ACC112 (cell line): ENCODE data around the gene SLC39A1.
A peak's percentile ranks its signal among the peaks of the same experiment; 100 is the strongest.

Source experiments
- H2AFZ ChIP-seq: fragments of 200-600 bp; sonication (generic); one replicate; pipeline ENCODE4 v1.6.0; 2017; ENCODE audit warnings: antibody characterized with exemption, low read length; ENCODE audit not compliant: unreplicated experiment
- H3K27ac ChIP-seq: fragments of 200-600 bp; sonication (generic); 2 replicates; pipeline ENCODE4 v1.5.1; 2014; ENCODE audit warnings: low read depth, mild to moderate bottlenecking, antibody characterized with exemption, low read length, moderate library complexity
- H3K27me3 ChIP-seq: fragments of 200-600 bp; sonication (generic); 2 replicates; pipeline ENCODE4 v1.6.1; 2014; ENCODE audit warnings: mild to moderate bottlenecking, antibody characterized with exemption, low read length, moderate library complexity, mixed read lengths; ENCODE audit not compliant: insufficient read depth
- H3K36me3 ChIP-seq: fragments of 200-600 bp; sonication (generic); 2 replicates; pipeline ENCODE4 v1.6.1; 2016; ENCODE audit warnings: mild to moderate bottlenecking, antibody characterized with exemption, low read length, moderate library complexity, mixed read lengths; ENCODE audit not compliant: insufficient read depth
- H3K4me1 ChIP-seq: fragments of 200-600 bp; sonication (generic); one replicate; pipeline ENCODE4 v1.6.1; 2016; ENCODE audit warnings: low read length, mixed read lengths; ENCODE audit not compliant: insufficient read depth, unreplicated experiment, control insufficient read depth
- H3K4me3 ChIP-seq: fragments of 200-600 bp; sonication (generic); 2 replicates; pipeline ENCODE4 v1.5.1; 2014; ENCODE audit warnings: mild to moderate bottlenecking, low read depth, low read length
- H3K79me2 ChIP-seq: fragments of 200-600 bp; sonication (generic); one replicate; pipeline ENCODE4 v1.6.0; 2016; ENCODE audit warnings: low read length; ENCODE audit not compliant: control insufficient read depth, unreplicated experiment, insufficient read depth

Gene SLC39A1

DNA sequence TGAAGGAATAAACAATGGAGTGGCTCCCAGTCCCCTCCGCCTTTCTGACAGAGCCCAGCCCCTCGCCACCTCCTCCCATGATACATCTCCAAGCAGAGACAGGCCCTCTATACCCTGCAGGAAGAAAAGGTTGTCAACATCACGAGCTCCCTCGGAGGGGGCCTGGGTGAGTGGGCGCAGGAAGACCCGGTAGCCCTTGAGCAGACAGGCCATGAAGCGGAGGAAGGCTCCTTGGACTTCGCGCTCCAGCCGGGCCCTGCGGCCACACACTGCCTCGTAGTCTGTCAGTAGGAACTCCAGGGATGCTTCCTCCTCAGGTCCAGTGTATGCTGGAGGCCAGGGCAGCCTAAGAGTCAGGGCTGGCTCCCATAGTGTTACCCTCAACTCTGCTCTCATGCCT lies 23.9 kb downstream of the SLC39A1 start:
- Histone ChIP-seq H3K36me3 (peaks cover 19% of the 10 kb centered on the region; the same call in 1 of the 2 replicates), H3K4me1 (no peaks in the 10 kb centered on the region), H3K79me2 (peaks cover 7% of the 10 kb centered on the region), H3K27me3 (no peaks in the 10 kb centered on the region), H3K4me3 (no peak overlapping the region), H2AFZ (no peak overlapping the region), H3K27ac (no peak overlapping the region)

DNA sequence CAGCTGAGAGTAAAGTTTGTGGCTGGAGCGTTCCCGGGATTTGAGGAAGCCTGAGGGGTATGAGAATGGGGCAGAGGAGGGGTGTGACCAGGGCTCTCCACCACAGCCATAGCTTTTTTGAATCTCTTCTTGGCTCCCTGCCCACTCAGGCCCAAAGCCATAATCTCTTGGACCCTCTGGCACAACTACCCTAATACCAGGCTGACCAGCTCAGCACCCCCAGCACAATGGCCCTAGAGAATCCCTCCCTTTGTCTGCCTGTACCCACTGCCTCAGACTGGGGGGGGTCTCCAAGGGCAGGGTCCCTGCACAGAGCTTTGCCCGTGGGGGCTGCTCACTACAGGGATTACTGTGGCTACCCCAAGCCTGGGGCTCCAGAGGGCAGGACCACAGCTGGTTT lies 24.3 kb downstream of the SLC39A1 start:
- Histone ChIP-seq H3K27me3 (no peaks in the 10 kb centered on the region), H3K36me3 (peaks cover 19% of the 10 kb centered on the region; the same call in 1 of the 2 replicates), H3K27ac (no peak overlapping the region), H3K4me3 (no peak overlapping the region), H3K79me2 (peaks cover 2% of the 10 kb centered on the region), H3K4me1 (no peaks in the 10 kb centered on the region), H2AFZ (no peak overlapping the region)

DNA sequence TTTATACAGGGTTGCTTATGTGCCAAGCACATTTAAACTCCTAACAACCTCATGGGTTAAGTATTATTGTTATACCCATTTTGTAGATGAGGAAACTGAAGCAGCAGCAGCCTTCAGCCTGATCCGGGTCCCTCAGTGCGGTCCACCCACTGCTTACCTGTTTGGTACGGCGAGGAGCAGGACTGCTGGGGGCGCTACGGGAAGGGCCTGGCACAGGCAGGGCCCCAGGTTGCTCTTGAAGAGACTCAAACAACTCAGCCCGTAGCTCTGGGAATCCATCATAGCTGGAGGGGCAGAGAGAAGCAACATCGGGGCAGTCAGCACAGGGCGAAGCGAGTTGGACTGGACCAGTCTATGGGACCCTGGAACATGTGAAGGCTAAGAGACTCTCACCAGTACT lies 26.0 kb downstream of the SLC39A1 start:
- peaks cover 15% of the 10 kb centered on the region; the same call in 1 of the 2 replicates for H3K36me3 ChIP-seq
- no peak overlapping the region for H3K27ac ChIP-seq
- H3K4me3 ChIP-seq, result no peak overlapping the region
- no peaks in the 10 kb centered on the region for H3K27me3 ChIP-seq
- H3K4me1 ChIP-seq, result no peaks in the 10 kb centered on the region
- no peak overlapping the region for H2AFZ ChIP-seq
- no peaks in the 10 kb centered on the region for H3K79me2 ChIP-seq

DNA sequence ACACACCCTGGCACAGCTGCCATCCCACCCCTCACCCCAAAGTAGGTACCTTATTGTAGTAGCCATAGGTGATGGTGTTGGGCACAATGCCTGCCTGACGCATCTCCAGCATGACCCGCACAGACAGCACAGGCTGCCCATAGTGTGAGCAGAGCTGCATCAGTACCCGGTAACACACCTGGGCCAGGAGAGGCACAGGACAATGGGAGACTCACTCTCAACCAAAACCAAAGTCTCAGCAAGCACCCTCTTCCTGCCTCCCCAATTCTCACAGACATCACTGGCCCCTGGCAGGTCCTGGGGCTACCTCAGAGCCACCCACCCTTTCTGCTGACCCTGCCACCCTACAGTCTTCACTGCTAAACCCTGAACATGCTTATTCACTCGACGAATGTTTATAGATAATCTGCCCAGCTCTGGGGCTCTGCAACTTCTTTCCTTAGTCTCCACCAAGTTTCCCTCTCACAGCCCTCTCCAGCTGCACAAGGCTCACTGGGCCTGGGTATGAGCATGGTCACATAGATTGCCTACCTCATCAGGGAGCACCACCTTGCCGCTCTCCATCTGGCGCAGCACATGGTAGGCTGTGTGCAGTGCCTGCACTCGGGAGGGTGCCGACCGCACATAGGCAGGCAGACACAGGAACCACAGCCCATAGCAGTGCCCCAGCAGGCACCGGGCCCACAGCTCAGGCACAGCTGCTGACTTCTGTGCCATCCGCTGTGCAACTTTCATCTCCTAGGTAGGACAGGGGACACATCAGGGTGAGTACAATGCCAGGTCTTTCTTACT lies 27.1 kb downstream of the SLC39A1 start:
- Histone ChIP-seq H3K79me2 (no peaks in the 10 kb centered on the region), H2AFZ (no peak overlapping the region), H3K4me1 (no peaks in the 10 kb centered on the region), H3K27ac (no peak overlapping the region), H3K4me3 (no peak overlapping the region), H3K27me3 (no peaks in the 10 kb centered on the region), H3K36me3 (peaks cover 15% of the 10 kb centered on the region; the same call in 1 of the 2 replicates)

DNA sequence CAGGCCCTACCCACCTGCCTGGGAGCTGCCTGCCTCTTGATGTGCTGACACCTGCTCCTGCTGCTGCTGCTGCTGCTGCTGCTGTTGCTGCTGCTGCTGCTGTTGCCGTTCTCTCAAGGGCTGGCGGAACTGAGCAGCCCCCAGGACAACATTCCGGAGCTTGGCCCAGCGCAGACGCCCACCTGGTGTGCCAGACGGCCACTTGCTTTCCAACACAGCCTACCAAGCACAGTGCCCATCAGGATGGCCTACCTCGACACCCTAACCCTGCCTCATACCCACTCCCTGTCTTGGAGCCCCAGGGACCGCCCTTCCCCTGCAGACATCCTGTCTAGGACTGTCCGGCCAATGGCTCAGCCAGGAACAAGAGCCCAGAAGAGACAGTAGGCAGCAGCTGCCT lies 28.6 kb downstream of the SLC39A1 start:
- Histone ChIP-seq H2AFZ (no peak overlapping the region), H3K36me3 (peaks cover 15% of the 10 kb centered on the region; the same call in 1 of the 2 replicates), H3K79me2 (no peaks in the 10 kb centered on the region), H3K4me1 (no peaks in the 10 kb centered on the region), H3K4me3 (no peak overlapping the region), H3K27me3 (no peaks in the 10 kb centered on the region), H3K27ac (no peak overlapping the region)

DNA sequence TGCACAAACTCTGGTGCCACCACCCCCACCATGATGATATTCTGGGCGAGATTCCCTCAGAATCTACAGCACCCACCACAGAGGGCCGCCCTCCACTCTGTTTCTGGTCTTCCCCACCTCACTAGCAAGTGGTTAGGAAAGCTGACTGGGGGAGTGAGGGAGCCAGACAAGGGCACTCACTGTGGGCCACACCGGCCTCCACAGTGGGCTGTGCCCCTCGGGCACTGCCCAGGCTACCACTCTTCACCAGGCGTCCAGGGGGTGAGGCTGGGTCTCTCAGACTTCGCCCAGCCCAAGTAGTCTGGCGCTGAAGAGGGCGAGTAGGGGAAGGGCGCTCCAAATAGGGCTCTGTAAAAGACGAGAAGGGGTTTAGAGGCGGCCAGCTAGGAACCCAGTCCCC lies 29.4 kb downstream of the SLC39A1 start:
- Histone ChIP-seq H2AFZ (no peak overlapping the region), H3K79me2 (no peaks in the 10 kb centered on the region), H3K27ac (no peak overlapping the region), H3K4me3 (no peak overlapping the region), H3K4me1 (peaks cover 5% of the 10 kb centered on the region), H3K36me3 (peaks cover 15% of the 10 kb centered on the region; the same call in 1 of the 2 replicates), H3K27me3 (no peaks in the 10 kb centered on the region)

DNA sequence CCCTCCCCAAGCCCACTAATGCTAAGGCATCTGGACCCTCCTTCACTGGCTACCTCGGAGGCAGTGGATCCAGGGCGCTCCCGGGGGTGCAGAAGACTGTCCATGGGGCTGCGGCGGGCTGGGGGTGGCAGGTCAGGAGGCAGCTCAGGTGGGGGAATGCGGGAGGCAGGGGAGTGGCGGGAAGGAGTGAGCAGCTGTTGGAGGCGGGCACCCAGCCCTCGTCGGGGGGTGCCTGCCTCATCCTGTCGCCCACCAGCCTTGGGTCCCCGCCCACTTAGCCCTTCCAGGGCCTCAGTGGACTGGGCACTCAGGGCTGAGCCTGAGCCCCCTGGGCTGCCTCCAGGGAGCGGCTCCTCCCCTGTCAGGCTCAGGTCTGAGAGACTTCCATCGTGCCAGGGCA lies 29.9 kb downstream of the SLC39A1 start:
- no peak overlapping the region for H2AFZ ChIP-seq
- no peak overlapping the region for H3K27ac ChIP-seq
- H3K79me2 ChIP-seq, result no peaks in the 10 kb centered on the region
- peaks cover 10% of the 10 kb centered on the region for H3K4me1 ChIP-seq
- H3K4me3 ChIP-seq, result no peak overlapping the region
- H3K36me3 ChIP-seq, result peaks cover 15% of the 10 kb centered on the region; the same call in 1 of the 2 replicates
- H3K27me3 ChIP-seq, result no peaks in the 10 kb centered on the region

DNA sequence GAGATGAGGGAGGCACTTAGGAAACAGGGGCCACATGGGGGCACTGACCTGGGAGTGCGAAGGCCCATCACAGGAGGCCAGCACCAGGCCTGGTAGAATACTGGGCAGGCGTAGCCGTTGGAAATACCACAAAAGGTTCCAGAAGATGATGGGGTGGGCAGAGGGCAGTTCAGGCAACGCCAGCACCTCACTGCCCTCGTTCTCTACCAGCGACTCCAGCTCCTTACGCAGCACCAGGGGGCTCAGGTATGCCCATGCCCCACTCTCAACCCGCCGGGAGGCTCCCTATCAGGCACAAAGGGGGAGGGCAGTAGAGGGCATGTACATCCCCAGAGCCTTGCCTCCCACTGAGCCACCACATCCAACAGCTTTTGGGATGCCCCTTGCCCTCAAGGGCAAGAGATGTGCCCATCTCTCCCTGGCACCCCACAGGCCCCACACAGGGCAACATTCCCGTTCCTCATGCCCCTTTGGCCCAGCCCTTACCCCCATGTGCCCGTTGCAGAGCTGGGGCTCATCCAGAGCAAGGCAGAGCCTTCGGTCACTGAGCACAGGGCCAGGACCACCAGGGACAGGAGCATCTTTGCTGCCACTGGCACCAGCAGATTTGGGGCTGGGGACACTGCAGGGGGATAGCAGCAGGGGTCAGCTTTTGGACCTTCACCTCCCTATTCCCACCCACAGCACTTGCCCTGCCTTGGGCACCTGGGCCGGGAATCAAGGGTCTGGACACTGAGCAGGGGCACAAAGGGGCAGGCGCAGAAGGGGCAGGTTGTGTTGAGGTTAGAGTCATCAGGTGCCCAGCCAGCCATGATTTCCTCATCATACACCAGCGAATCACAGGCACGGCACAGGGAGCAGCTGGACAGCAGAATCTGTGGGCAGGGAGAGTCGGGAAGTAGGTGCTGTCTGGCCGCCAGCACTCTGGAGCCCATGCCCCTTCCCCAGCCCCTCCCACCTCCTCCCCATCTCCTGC lies 30.9 kb downstream of the SLC39A1 start:
- Histone ChIP-seq H3K4me3 (no peak overlapping the region), H3K79me2 (no peaks in the 10 kb centered on the region), H3K4me1 (peaks cover 12% of the 10 kb centered on the region), H3K36me3 (peaks cover 11% of the 10 kb centered on the region; the same call in 1 of the 2 replicates), H3K27ac (no peak overlapping the region), H3K27me3 (no peaks in the 10 kb centered on the region), H2AFZ (no peak overlapping the region)

DNA sequence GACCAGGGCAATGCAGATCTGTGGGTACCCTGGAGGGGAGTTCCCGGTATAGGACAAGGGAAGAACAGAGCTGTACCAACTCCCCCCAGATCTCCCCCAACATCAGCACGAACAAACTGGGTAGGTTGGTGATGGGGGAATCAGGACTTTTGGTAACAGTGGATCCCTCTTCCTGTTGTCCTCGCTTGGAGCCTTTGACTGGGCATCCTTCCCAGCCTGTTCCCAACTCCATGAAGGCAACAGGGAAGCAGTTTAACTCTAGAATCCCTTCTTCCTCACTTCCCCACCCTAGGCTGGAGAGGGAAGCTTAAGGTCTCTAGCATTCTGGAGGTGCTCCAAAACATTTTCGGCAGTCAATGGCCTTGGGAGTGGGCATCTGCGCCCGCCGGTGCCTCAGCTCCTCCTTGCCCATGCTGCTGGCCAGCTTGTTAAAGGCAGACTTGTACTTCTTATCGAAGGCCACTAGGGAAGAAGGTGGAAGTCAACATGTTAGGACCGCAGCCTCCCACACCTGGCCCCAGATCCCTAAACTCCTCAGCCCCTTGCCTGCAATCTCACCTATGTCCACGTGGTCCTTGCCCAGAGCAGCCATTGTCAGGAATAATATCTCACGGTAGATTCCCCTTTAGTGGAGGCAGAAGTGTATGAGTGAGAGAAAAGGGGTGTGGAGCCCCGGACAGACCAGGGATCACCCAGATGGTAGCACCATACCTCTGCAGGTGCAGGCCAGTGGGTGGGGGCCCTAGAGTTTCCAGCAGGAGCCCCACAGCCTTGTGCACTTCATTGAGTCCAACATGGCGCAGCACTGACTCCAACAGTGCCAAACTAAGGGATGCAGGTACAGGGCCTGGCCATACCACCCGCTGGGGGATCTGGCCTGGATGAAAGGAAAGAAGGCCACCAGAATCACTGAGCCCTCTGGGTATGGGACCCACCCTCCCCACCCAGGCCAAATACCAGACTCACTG lies 33.1 kb downstream of the SLC39A1 start:
- H3K27ac ChIP-seq, result no peak overlapping the region
- no peak overlapping the region for H2AFZ ChIP-seq

DNA sequence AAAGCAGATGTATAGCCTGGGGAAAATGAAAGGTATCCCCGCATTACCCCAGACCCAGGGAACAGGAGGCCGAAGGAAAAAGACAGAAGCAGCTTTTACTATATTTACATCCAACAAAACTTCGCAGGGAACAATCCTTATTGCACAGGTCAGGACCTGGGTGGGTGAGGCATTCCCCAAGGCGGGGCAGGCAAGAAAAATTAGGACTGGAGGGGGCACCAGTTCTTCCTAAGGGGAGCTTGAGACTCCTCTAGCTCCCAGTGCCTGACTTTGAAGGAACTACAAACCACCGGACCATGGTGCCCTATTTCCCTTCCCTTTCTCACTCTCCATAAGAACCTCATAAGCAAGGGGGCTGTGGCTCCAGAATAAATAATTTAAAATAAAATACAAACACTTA lies 33.9 kb downstream of the SLC39A1 start:
- H3K27me3 ChIP-seq, result no peaks in the 10 kb centered on the region
- H3K4me1 ChIP-seq, result peaks cover 12% of the 10 kb centered on the region
- H3K4me3 ChIP-seq, result no peak overlapping the region
- H3K79me2 ChIP-seq, result no peaks in the 10 kb centered on the region
- H3K27ac ChIP-seq, result 0 out of 2 replicates have a peak overlapping the region, but pooled peaks have one; percentile 8
- H3K36me3 ChIP-seq, result no peaks in the 10 kb centered on the region
- H2AFZ ChIP-seq, result no peak overlapping the region

More for the DNA sequence above, 33.1 kb downstream of the SLC39A1 start:
- H3K4me3 ChIP-seq, result no peak overlapping the region
- peaks cover 12% of the 10 kb centered on the region for H3K4me1 ChIP-seq
- no peaks in the 10 kb centered on the region for H3K79me2 ChIP-seq
- no peaks in the 10 kb centered on the region for H3K36me3 ChIP-seq
- no peaks in the 10 kb centered on the region for H3K27me3 ChIP-seq
